Esophagus muscularis mucosa (tissue), 3 donors: ENCODE data around the gene CD36.

Experiments used
- POLR2A ChIP-seq: fragments of 450-650 bp; IDR thresholded peaks from one replicate; pipeline ENCODE4 v1.6.1; 2017; ENCODE audit warnings: antibody characterized with exemption, moderate library complexity, mild to moderate bottlenecking, low read depth
- TF ChIP-seq, protein P1 (sequence below), 3 experiments: fragments of 200-600 bp in 2 of 3; fragments of 450-650 bp in 1 of 3; sonication (generic) in 2 of 3; IDR thresholded peaks; one replicate each; pipeline ENCODE4 v1.5.1; 2017 to 2019; ENCODE audit warnings: antibody characterized with exemption in 3 of 3, mild to moderate bottlenecking in 2 of 3, moderate library complexity in 1 of 3

GRCh38 chr7:80635998-80636397 lies 2.4 kb upstream of the CD36 start:
- TF ChIP-seq, protein P1, sequence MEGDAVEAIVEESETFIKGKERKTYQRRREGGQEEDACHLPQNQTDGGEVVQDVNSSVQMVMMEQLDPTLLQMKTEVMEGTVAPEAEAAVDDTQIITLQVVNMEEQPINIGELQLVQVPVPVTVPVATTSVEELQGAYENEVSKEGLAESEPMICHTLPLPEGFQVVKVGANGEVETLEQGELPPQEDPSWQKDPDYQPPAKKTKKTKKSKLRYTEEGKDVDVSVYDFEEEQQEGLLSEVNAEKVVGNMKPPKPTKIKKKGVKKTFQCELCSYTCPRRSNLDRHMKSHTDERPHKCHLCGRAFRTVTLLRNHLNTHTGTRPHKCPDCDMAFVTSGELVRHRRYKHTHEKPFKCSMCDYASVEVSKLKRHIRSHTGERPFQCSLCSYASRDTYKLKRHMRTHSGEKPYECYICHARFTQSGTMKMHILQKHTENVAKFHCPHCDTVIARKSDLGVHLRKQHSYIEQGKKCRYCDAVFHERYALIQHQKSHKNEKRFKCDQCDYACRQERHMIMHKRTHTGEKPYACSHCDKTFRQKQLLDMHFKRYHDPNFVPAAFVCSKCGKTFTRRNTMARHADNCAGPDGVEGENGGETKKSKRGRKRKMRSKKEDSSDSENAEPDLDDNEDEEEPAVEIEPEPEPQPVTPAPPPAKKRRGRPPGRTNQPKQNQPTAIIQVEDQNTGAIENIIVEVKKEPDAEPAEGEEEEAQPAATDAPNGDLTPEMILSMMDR (IDR thresholded peaks at IDR 0.05), result no peak
- TF ChIP-seq POLR2A, result no peak
